Activated CD8-positive, alpha-beta T cell treated with anti-CD3 and anti-CD28 coated beads for 36 hours (primary cell): ENCODE measurements around the gene DIO3. TPM values are rescaled to one million over a fixed set of nuclear protein-coding genes. Genes with fewer than 3 reads are reported as not detected.

Experiments
- ATAC-seq: fragments of 200-7000 bp; cut with Tn5 transposase; one replicate; pipeline ENCODE4 v1.10.0; 2021; ENCODE audit warnings: mild to moderate bottlenecking, moderate library complexity
- CTCF ChIA-PET: fragments of 350-600 bp; sonication (Branson Sonifier 250); formaldehyde crosslinking; loops from one replicate; lab custom pipeline; 2021; ENCODE audit warnings: antibody characterized with exemption; lab: Charles Lee
- POLR2A ChIA-PET: fragments of 350-600 bp; sonication (Branson Sonifier 250); formaldehyde crosslinking; loops from one replicate; lab custom pipeline; 2021; ENCODE audit warnings: antibody characterized with exemption; lab: Charles Lee
- DNase-seq: peaks from one replicate; pipeline ENCODE4 v3.0.0-alpha.2; 2020
- H3K27ac Mint-ChIP-seq: one replicate; pipeline ENCODE4 v1.8.0; 2021; ENCODE audit warnings: mild to moderate bottlenecking, mixed read lengths
- H3K27me3 Mint-ChIP-seq: one replicate; pipeline ENCODE4 v1.8.0; 2021; ENCODE audit warnings: mixed read lengths
- H3K36me3 Mint-ChIP-seq: one replicate; pipeline ENCODE4 v1.8.0; 2021; ENCODE audit warnings: low read depth, mixed read lengths
- H3K4me1 Mint-ChIP-seq: one replicate; pipeline ENCODE4 v1.8.0; 2021; ENCODE audit warnings: low read depth, mixed read lengths
- H3K4me3 Mint-ChIP-seq: one replicate; pipeline ENCODE4 v1.8.0; 2021; ENCODE audit warnings: mild to moderate bottlenecking, moderate library complexity, mixed read lengths
- H3K9me3 Mint-ChIP-seq: one replicate; pipeline ENCODE4 v1.8.0; 2021; ENCODE audit warnings: mixed read lengths
- intact Hi-C: fragments of 100-400 bp; cut with micrococcal nuclease; formaldehyde crosslinking; loops from one replicate; pipeline ENCODE4 v1.10.0; 2022
- total RNA-seq, 2 experiments: library from RNA; stranded (reverse); gene quantifications; one replicate each; pipeline ENCODE4 v1.2.3, GENCODE V29; 2021
- TF ChIP-seq, protein P1 (sequence below): fragments of 200-600 bp; IDR thresholded peaks from one replicate; pipeline ENCODE4 v1.8.0; 2022; ENCODE audit warnings: antibody characterized with exemption, mild to moderate bottlenecking

Gene DIO3
- total RNA-seq, 2 experiments from 2014 or later: not detected

DNA sequence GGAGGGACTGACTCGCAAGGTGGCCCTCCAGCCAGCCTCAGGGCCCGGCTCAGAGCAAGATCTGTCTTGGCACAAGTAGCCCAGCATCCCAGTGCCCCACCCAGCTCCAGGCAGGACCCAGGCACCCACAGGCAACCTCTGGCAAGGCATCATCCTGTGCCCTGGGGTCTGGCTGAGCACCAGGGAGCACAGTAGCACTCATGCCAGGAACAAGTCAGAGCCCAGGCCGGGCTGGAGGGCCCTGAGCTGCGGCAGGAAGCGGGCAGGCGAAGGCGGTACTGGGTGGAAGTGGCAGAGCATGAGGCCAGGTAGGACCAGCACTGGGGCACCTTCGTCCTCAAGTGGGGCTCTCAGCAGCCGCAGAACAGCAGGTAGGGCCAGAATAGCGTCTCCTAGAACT lies 5.2 kb upstream of the DIO3 start:
- Mint-ChIP-seq H3K27ac (no peak overlapping the region), H3K4me3 (no peak overlapping the region), H3K9me3 (no peaks in the 10 kb centered on the region), H3K27me3 (peaks cover 20% of the 10 kb centered on the region), H3K4me1 (no peaks in the 10 kb centered on the region), H3K36me3 (no peaks in the 10 kb centered on the region)
- TF ChIP-seq, protein P1, sequence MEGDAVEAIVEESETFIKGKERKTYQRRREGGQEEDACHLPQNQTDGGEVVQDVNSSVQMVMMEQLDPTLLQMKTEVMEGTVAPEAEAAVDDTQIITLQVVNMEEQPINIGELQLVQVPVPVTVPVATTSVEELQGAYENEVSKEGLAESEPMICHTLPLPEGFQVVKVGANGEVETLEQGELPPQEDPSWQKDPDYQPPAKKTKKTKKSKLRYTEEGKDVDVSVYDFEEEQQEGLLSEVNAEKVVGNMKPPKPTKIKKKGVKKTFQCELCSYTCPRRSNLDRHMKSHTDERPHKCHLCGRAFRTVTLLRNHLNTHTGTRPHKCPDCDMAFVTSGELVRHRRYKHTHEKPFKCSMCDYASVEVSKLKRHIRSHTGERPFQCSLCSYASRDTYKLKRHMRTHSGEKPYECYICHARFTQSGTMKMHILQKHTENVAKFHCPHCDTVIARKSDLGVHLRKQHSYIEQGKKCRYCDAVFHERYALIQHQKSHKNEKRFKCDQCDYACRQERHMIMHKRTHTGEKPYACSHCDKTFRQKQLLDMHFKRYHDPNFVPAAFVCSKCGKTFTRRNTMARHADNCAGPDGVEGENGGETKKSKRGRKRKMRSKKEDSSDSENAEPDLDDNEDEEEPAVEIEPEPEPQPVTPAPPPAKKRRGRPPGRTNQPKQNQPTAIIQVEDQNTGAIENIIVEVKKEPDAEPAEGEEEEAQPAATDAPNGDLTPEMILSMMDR: no peak
- DNase-seq: no peak
- ChIA-PET CTCF (no interaction called here), POLR2A (no interaction called here)
- intact Hi-C loops: no loop called here
- ATAC-seq: no peak

DNA sequence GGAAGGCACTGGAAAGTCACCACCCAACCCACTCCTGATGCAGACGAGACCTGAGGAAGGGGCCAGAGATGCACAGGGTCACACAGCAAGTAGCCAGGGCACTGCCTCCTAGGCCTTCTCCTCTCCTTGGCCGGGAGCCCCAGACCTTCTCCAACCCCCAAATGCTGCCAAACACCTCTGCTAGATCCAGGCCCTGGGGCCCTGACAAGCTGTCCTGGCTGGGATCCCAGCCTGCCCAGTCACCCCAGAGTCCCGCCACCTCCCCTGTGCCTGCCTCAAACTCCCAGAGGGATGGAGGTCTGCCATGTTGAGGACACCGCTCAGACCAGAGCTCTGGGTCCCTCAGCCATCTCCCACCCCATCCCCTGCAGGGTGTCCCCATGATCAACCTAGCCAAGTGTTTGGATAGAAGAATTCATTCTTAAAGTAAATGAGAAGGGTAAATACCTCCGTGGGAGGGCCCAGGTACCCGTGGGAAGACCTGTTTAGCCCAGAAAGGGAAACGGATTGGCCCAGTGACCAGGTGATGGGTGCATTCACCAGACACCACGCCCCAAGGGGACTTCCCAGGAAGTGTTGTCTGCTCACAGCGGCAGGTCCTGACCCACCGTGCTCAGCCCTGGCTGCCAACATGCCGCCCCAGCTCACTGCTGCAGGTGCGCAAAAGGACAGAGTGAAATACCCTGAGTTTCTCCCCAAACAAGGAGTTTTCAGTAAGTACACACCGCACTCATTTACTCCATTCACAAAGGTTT lies 4.6 kb upstream of the DIO3 start:
- no peak overlapping the region for H3K4me3 Mint-ChIP-seq
- H3K27me3 Mint-ChIP-seq: peaks cover 25% of the 10 kb centered on the region
- DNase-seq (no peak), ATAC-seq (no peak)
- TF ChIP-seq, protein P1: no peak
- H3K9me3 Mint-ChIP-seq: peaks cover 2% of the 10 kb centered on the region
- ChIA-PET POLR2A (no interaction called here), CTCF (no interaction called here)
- no peaks in the 10 kb centered on the region for H3K4me1 Mint-ChIP-seq
- intact Hi-C loops: no loop called here
- peaks cover under 1% of the 10 kb centered on the region for H3K36me3 Mint-ChIP-seq
- no peak overlapping the region for H3K27ac Mint-ChIP-seq

DNA sequence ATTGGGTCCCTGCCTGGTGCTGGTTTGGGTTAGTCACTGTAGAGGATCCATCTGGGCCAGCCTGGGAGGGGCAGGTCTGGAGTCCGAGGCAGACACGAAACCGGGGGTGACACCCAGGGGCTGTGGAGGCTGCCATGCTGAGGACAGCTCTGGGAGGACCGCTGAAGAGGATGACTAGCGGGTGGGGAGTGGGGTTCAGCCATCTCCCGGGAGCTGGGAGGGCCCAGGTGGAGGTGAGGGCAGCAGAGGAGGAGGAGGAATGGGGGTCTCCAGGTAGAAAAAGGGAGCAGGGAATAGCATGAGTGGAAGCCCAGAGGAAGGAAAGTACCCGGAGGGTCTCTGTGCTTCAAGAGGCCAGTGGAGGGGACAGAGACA lies 4.0 kb upstream of the DIO3 start:
- peaks cover 4% of the 10 kb centered on the region for H3K36me3 Mint-ChIP-seq
- no peak overlapping the region for H3K4me3 Mint-ChIP-seq
- peaks cover 5% of the 10 kb centered on the region for H3K9me3 Mint-ChIP-seq
- H3K27ac Mint-ChIP-seq: no peak overlapping the region
- H3K27me3 Mint-ChIP-seq: peaks cover 30% of the 10 kb centered on the region
- ATAC-seq (no peak), DNase-seq (no peak)
- CTCF ChIA-PET: no interaction called here
- TF ChIP-seq, protein P1: no peak
- no peaks in the 10 kb centered on the region for H3K4me1 Mint-ChIP-seq
- intact Hi-C loops: no loop called here
- POLR2A ChIA-PET: no interaction called here

DNA sequence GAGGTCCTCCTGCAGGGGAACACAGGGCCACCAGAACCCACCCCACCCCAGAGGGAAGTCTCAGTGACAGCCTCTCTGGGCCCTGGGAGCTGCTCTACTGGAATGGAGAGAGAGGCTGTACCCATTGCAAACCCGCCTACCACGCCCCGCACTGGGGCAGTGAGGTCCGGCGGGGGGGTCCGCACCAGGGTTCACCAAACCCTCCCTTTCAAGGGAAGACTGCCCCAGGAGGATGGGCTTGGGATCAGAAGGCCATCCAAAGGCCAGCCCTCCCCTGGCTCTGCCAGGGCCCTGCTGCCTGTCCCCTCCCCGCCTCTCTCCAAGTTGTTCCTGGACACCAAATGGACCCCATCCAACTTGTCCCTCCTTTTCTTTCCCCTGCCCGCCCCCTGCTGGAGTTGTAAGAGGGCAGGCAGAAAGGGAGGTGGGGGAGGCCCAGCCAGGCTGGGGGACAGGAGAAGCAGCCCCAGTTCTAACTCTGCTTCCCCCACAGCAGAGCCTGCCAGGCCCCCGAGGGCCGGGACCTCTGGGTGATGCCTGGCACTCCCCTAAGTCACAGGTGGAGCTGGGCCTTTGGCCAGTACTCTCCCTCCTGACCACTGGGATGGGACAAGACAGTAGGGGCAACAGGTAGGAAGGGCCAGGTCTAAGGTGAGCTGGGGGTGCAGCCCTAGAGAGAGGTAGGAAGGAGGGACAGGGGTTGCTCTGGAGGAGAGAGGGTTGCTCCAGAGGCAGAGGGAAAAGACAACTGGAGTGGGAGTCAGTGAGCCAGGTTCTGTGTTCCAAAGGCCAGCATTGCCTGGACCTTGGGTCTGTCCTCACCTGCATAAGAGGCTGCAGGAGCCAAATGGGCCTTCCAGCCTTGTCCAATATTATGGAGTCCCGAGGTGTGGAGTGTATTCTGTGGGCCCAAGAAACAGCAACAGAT lies 3.2 kb upstream of the DIO3 start:
- Mint-ChIP-seq H3K27ac (no peak overlapping the region), H3K9me3 (peaks cover 5% of the 10 kb centered on the region), H3K27me3 (peaks cover 38% of the 10 kb centered on the region), H3K4me3 (no peak overlapping the region), H3K4me1 (peaks cover 3% of the 10 kb centered on the region), H3K36me3 (peaks cover 7% of the 10 kb centered on the region)
- intact Hi-C loops: no loop called here
- TF ChIP-seq, protein P1: no peak
- ChIA-PET CTCF (no interaction called here), POLR2A (no interaction called here)
- ATAC-seq: no peak
- no peak for DNase-seq

DNA sequence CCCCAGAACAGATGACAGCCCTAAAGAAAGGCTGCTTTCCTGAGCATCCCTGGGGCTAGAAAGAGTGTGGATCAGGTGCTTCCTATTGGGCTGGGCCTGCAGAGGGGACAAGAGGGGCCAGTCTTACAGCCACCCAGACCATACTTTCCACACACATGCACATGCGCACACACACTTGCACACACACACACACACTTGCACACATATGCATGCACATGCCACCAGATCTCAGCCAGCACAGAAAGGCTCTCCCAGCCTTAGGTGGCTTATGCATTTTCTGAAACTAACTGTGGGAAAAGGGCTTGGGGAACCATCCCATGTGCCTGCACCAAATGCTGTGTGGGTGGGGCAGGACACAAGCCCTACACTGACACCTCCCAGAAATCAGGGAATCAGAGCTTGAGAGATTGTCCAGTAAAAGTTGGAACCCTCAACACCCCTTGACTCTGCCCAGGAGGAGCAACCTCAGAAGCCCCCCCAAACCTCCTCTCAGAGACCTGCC lies 2.5 kb upstream of the DIO3 start:
- peaks cover 3% of the 10 kb centered on the region for H3K4me1 Mint-ChIP-seq
- intact Hi-C loops: no loop called here
- H3K4me3 Mint-ChIP-seq: no peak overlapping the region
- peaks cover 7% of the 10 kb centered on the region for H3K36me3 Mint-ChIP-seq
- ChIA-PET POLR2A (no interaction called here), CTCF (no interaction called here)
- peaks cover 5% of the 10 kb centered on the region for H3K9me3 Mint-ChIP-seq
- H3K27ac Mint-ChIP-seq: no peak overlapping the region
- TF ChIP-seq, protein P1: no peak
- peaks cover 43% of the 10 kb centered on the region for H3K27me3 Mint-ChIP-seq
- no peak for DNase-seq
- ATAC-seq: no peak
